Myocyte (in vitro differentiated cells): ENCODE measurements around the gene MTX1. TPM values are rescaled to one million over a fixed set of nuclear protein-coding genes. Genes with fewer than 3 reads are reported as not detected.

Experiments used
- DNase-seq: peaks from one replicate; pipeline ENCODE4 v3.0.0-alpha.2; 2012; ENCODE audit warnings: low read depth
- total RNA-seq: library from RNA; depleted of rRNA; stranded (reverse); fragments of >200 nt; gene quantifications from 2 replicates; pipeline ENCODE4 v1.2.3, GENCODE V29; 2014

Gene MTX1
- total RNA-seq, 1 donor from 2014 or later: 15.1 TPM

- DNase-seq: no peak
These were observed 33.9 kb upstream of the MTX1 start for GRCh38 chr1:155174324-155175280.

GRCh38 chr1:155175281-155175926, 33.1 kb upstream of the MTX1 start:
- DNase-seq: no peak

GRCh38 chr1:155175927-155176371, 32.5 kb upstream of the MTX1 start:
- DNase-seq: no peak

- DNase-seq: peak; percentile 85
These were observed 31.9 kb upstream of the MTX1 start for GRCh38 chr1:155176544-155177071.

- DNase-seq: no peak
These were observed 31.1 kb upstream of the MTX1 start for GRCh38 chr1:155177192-155177917.

GRCh38 chr1:155177918-155178281, 30.6 kb upstream of the MTX1 start:
- no peak for DNase-seq

GRCh38 chr1:155178441-155179111, 29.9 kb upstream of the MTX1 start:
- no peak for DNase-seq

- DNase-seq: no peak
These were observed 29.1 kb upstream of the MTX1 start for GRCh38 chr1:155179112-155180031.

- no peak for DNase-seq
These were observed 27.0 kb upstream of the MTX1 start for GRCh38 chr1:155181371-155182051.

- DNase-seq: no peak
These were observed 26.4 kb upstream of the MTX1 start for GRCh38 chr1:155182052-155182550.

- no peak for DNase-seq
These were observed 24.7 kb upstream of the MTX1 start for GRCh38 chr1:155183775-155184221.

- DNase-seq: no peak
These were observed 24.1 kb upstream of the MTX1 start for GRCh38 chr1:155184351-155184811.

GRCh38 chr1:155184835-155185782, 23.4 kb upstream of the MTX1 start:
- peak; percentile 35 for DNase-seq

GRCh38 chr1:155185783-155186066, 22.8 kb upstream of the MTX1 start:
- DNase-seq: no peak

GRCh38 chr1:155186067-155186793, 22.3 kb upstream of the MTX1 start:
- no peak for DNase-seq

GRCh38 chr1:155186794-155187455, 21.6 kb upstream of the MTX1 start:
- no peak for DNase-seq

GRCh38 chr1:155187456-155187891, 21.0 kb upstream of the MTX1 start:
- DNase-seq: no peak
